ENCODE data around the gene BMP7.
A peak's percentile ranks its signal among the peaks of the same experiment; 100 is the strongest.

Gene BMP7

DNA sequence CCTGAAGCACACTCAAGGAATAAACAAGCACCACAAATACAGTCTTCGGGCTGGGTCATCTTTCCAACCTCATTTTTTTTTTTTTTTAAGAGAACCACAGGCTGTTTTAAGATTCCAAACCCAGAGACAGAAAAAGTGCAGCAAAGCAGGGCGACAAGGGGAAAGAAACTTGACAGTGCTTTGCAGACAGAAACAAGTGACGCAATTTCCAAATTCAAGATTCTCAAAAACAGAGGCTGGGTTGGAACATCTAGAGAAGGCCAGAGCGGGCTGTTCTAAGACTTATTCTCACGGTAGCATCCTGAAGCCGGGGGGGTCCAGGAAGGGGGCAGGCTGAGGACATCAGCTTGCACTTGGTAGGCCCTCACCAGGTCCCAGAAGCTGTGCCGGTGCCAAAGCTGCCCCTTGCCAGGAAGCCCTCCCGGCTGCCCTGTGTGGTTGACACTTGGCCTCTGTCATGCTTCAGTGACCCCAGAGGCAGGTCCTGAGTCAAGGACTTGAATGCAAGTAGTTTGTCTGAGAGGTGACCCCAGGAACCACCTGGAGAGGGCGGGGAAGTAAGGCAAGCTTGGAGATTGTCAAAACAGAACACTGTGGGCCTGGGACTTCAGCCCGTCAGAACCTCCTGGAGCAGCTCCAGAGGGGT lies 50.5 kb downstream of the BMP7 start:
- no peak for DNase-seq
- intact Hi-C loops (cut with DNase I) = no loop called here

DNA sequence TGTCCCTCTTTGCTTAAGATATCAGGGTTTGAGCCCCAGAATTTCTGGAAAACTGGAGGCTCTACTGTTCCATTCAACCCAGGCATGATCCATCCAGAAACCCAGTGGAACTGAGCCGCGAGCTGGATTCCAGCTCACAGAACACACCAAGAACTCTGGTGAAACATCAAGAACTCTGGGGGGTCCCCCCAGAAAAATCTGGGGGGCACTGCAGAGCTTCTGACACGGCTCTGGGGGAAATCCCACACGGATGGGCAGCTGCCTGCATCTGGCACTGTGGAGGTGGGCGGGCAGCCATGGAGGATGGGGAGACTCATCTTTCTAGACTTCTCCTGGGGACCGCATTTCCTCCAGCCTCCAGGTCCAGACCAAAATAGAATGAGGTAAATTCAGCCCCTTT lies 51.0 kb downstream of the BMP7 start:
- DNase-seq = no peak
- intact Hi-C loops (cut with DNase I) = no loop called here

DNA sequence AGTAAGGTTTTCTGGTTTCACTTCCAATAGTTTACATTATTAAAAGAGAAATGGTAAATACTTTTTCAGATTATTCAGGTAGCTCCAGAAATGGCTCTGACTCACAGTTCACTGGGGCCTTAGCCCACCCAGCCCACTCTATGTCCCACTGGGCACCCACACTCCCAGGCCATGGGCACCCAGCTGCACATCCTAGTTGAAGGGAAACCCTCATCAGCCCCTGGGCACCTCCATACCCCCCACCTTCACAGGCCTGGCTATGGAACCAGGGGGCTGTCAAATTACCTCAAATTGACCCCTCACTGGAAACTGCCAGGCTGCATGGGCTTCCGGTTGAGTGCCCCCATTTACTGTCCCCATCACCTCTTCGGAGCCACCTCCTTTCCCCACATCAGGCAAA lies 51.5 kb downstream of the BMP7 start:
- no peak for DNase-seq
- intact Hi-C loops (cut with DNase I) = no loop called here

DNA sequence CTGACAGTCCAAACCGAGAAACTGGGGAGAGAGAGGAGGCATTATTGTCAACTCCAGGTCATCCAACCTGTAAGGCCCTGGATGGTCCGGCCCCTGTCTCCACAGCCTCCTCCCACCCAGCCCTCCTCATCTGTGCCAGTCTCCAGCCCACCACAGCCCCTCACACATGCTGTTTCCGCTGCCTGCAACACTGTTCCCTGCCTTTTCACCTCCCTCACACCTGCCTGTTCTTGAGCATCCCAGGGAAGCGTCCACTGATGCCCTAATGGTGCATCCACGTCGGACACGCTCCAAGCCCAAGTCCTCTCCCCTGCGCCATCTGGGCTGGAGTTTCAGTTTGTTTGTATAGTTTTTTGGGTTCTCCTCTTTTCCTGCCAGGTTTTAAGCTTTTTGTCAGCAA lies 52.0 kb downstream of the BMP7 start:
- intact Hi-C loops (cut with DNase I) = no loop called here
- no peak for DNase-seq

DNA sequence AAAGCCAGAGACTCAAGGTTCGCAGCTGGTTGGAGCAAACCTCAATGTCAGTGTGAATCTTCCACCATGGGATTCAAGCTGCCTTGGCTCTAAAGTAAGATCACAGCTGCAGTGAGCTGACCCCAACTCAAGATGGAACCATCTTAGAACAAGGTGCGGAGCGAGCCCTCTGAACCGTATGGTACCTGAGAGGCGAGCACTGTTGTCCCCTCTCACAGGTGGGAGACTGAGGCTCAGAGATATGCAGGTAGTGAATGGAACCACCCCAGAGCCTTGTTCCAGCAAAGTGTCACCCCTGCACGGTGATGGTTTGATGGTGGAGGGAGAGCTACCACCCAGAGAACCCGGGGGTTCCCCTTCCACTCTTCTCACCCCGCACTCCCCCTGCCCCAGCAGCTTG lies 52.5 kb downstream of the BMP7 start:
- intact Hi-C loops (cut with DNase I) = no loop called here
- no peak for DNase-seq

DNA sequence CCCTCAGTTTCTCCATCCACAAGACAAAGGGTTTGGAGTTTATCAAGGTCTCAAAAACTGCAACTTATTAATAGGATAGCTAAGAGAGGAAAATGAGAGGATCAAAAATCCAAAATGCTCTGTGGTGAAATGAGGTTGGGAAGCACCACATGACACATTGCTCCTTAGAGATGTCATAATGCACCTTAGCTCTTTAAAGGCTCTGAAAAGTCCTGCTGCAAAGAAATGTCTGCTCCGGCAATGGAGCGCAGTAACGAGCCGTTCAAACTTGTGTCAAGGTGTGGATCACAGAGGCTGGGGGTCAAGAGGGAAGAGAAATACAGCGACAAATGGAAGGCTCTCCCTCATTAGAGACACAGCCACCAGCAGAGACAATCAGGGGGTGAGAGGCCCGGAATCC lies 53.1 kb downstream of the BMP7 start:
- no peak for DNase-seq
- intact Hi-C loops (cut with DNase I) = no loop called here

DNA sequence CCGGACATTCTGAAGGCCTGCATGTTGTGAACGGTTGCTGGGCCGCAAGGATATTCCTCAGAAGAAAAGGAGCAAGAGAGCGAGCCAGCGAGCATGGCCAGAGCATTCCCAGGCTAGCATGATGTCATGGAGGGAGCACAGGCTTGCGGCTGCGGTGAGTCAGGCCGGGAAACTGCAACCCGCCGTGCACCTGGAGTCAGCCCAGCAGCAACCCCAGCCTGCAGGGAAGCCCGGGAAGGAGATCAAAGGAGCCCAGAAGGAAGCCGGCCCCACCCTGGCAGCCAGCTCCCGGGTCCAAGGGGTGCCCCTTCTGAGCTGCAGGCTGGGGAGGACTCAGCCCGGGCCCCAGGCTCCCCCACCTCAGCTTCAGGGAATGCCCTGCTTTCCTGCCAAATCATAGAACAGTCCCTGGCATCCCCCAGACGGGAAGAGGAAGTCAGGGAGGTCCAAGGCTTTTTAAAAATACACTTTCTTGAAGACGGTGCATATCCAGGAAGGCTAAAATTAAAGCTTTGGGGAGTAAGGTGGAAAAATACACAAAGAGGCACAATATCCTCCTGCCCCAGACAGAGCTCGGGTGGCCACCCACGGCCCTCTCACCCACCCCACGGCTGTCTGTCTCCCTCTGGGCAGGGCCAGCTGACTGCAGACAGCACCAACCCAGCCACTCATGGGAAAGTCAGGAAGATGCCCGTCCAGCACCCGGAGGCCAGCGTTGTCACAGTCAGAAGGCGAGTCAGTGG lies 53.7 kb downstream of the BMP7 start:
- intact Hi-C loops (cut with DNase I) = no loop called here
- peak in 7 of 10 donors; percentile 24 to 91 (median 37) for DNase-seq

DNA sequence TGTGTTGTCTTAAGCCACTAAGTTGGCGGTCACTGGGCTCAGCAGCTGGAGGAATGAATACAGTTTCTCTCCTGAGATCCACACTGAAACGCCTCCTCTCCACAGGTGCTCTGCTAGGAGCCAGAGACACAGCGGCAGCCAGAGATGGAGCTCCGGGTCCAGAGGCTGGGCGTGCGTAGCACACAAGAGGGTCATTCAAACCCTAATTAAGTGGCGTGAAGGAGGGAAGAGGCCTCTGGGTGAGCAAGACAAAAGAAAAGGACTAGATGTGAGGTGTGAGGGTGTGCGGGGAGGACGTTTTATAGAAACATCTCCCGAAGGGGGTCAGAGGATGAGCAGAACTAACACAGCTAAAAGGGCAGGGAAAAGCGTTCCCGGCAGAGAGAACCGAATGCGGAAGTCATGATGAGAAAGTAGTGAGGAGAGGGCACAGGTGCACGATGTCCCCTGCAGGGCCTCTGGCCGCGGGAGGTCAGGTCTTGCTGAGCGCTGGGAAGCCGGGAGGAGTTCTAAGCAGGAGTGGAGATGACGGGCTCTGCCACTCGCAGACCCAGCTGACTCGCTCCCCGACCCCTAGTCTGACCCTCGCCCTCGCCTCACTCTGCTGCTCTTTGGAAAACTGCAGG lies 54.4 kb downstream of the BMP7 start:
- DNase-seq = peak in 1 of 10 donors; percentile 39
- intact Hi-C loops (cut with DNase I) = no loop called here

DNA sequence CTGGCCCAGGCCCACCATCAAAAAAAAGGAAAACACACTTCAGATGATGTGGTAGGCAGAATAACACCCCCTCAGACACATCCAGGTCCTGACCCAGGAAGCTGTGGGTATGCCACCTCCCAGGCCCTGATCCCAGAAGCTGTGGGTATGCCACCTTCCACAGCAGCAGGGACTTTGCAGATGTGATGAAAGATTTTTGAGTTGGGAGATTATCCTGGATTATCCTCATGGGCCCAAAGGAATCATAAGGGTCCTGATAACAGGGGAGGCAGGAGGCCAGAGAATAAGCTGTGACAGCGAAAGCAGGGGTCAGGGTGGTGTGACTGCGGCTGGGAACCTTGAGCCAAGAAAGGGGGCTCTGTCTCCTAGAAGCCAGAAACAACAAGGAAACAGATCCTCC lies 55.0 kb downstream of the BMP7 start:
- intact Hi-C loops (cut with DNase I) = no loop called here
- peak in 1 of 10 donors; percentile 26 for DNase-seq

DNA sequence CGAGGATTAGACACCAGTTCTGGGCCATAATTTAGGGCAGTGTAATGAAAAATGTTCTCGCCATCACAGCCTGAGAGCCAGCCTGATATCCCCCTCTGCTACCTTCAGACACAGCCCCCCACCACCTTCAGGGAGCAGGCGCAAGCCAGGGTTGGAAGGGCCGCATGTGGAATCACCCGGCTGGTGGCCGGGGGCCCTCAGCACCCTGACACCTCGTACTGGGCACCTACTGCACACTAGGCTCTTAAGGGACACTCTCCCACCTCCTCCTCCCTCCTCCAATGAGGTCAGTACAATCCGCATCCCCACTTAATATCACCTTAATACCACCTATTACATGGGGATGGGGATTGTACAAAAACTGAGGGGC lies 55.5 kb downstream of the BMP7 start:
- peak in 1 of 10 donors; percentile 49 for DNase-seq
- intact Hi-C loops (cut with DNase I) = no loop called here

DNA sequence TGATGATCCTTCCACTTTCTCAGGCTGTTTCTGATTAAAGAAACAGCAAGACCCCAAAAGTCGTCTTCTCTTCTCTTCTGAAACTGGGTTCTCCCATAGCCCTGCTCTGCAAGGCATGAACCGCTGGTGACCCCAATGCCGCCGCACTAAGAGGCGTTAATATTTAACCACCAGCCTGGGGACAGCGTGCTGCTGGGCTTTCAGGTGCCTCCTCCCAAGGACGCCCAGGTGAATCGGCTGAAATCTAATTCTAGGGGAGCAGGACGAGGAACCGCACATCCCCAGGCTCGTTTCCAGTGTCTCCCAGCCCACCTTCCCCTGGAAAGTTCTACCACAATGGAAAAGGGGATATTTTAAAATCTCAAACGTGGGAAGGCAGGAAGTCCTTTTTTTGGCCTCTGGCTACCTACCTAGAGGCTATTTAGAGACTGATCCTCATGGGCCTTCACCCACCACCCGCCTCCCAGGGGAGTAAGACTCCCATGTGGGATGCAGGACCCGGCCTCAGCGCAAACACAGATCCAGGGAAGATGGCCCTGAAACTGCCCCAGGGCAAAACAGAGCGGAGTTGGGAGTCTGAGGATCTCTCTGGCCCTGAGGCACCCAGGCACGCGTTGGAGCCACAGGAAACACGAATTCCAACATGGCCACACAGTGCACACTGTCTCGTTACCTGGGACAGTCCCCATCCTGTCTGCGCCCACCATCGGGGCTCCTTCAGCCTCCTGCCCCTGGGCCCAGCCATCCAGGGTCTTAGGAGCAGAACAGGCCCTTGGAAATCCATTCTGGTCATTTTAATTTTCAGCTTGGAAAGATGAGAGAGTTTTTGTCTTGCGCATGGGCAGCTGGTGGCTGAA lies 56.2 kb downstream of the BMP7 start:
- DNase-seq = peak in 1 of 10 donors; percentile 35
- intact Hi-C loops (cut with DNase I) = no loop called here

DNA sequence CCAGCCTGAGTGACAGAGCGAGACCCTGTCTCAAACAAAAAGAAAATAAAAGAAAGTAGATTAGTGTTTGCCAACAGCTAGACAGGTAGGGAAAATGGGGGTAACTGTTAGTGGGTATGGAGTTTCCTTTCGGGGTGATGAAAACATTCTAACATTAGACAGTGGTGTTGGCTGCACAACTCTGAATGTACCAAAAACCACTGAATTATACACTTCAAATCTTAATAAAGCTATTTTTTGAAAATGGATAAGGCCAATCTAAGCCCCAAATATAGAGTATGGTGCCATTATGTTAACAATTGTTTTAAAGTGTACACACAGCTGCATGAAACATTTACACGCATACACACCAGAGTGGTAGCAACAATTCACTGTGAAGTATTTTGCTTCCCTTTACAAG lies 57.0 kb downstream of the BMP7 start:
- intact Hi-C loops (cut with DNase I) = no loop called here
- no peak for DNase-seq

DNA sequence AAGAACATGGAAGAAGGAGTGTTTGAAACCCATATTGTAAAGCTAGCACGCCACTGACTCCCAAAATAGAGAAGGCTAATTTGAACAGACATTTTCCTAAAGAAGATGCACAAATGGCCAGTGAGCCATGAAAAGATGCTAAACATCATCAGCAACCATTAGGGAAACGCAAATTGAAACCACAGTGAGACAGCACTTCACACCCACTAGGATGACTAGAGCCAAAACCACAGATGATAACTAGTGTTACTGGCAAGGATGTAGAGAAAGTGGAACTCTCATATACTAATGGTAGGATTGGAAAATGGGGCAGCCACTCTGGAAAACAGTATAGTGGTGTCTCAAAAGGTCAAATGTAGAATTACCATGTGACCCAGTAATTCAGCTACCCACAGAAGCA lies 58.2 kb downstream of the BMP7 start:
- DNase-seq = no peak
- intact Hi-C loops (cut with DNase I) = no loop called here

DNA sequence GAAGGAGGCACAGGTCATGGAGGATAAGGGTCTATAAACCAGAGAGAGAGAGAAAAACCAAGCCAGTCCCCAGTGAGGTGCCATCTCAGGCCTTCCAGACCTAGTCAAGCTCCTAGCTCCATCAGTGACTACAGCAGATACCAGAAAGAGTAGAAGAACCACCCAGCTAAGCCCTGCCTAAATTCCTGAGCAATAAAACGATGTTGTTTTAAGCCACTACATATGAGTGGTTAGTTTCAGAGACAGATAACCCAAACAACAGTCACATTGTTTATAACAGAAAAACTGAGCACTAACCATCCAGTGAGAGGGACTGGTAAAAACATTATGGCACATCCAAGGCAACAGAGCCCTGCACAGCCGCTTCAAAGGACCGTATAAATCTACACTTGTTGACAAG lies 59.2 kb downstream of the BMP7 start:
- intact Hi-C loops (cut with DNase I) = no loop called here
- no peak for DNase-seq

DNA sequence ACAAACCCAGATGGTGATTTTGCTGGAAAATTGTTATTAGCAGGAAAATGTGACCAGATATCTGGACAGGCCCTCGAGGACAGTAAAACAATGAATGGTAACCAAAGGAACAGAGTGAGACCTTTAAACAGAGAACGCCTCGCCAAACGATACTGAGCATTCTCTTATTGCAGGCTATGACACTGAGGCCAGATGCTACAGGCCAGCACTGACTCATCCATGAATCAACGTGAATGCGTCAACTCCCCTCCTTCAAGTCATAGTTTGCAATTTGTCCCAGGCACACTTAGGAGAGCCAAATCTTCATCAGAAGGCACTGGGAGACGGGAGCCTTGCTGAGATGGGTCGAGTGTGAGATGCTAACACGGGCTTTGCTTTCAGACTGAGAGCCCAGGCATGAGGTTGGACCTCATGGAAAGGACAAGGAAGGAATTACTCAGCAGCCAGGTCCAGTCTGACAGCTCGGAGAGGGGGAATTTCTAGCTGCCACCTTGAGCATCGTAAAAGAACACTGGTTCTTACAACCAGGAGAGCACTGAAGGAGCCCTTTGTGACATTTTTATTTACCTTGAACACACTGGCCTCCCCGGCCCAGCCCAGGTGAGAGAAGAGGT lies 60.7 kb downstream of the BMP7 start:
- intact Hi-C loops (cut with DNase I) = no loop called here
- DNase-seq = peak in 1 of 10 donors; percentile 39

DNA sequence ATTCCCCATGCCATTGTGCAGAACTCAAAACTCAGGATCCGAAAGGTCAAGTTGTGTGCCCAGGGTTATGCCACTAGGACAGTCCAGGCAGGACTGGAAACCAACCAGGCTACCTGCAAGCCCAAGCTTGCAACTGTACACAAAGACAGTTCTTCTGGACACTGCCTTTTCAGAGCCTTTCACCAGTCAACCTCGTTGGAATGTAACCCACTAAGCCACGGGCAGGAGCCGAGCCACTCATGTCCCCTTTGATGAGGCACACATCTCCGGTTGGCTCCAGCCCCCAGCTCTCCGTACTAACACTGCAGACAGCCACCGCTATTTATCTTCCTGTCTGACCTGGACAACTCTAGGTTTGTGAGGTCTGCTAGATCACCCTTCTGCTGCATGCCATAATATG lies 62.5 kb downstream of the BMP7 start:
- DNase-seq = peak in 1 of 10 donors; percentile 49
- intact Hi-C loops (cut with DNase I) = no loop called here

DNA sequence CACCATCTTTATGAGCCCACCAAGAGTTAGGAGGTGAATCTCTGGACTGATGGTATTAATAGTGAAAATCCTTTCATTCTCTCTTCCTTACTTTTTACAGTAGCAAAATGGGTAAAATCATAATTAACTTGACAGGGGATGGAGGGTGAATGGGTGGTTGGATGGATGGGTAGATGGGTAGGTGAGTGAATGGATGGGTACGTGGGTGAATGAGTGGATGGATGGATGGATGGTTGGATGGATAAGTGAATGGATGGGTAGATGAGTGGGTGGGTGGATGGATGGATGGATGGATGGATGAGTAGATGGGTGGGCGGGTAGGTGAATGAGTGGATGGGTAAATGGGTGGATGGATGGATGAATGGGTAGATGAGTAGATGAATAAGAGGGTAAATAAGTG lies 63.2 kb downstream of the BMP7 start:
- DNase-seq = no peak
- intact Hi-C loops (cut with DNase I) = no loop called here

DNA sequence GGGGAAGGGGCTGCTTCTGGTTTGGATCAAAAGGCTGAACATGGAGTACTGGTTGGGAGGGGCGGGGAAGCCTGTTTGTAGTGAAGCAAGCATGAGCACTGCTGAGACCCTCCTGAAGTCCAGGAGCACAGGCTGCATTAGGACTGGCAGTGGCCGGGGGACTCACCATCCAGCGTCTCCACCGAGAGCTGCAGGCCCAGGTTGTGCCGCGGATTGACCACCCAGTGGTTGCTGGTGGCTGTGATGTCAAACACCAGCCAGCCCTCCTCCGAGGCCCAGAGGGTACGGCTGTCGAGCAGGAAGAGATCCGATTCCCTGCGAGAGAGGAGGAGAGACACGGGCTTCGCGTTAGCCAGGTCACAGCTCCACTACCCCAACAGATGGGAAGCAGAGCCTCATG lies 64.1 kb downstream of the BMP7 start:
- DNase-seq = peak in 2 of 10 donors; percentile 12 to 46
- intact Hi-C loops (cut with DNase I) = no loop called here

DNA sequence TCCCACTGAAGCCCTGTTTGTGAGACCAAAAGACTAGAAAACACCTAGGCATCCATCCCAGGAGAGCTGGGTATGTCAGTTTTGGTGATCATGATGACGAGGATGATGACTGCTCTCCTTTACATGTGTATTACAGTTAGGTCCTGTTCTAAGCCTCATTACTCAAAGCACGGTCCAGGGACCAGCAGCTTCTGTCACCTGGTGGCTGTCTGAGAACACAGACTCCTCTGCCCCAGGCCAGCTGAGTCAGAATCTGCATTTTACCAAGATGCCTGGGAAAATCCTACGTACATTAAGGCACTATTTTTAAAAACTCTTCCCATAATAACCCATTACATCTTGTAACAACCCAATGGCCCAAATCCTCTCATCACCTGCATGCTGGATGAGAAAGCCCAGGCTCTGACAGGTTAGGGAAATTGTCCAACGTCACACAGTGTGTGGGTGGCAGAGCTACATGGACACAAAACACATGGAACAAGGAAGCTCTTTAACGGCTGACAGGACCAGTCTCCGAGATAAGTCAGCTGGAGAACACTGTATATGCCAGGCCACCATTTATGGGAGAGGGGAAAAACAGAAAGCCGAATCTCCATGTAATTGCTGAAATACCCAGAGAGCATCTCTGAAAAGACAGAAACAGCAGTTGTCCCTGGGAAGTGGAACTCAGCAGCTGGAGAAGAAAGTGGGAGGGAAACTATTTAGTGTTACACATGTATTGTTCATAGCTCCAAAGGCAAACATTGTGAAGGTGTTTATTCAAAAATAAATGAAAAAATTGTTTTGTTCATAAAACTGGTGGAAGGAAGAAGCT lies 65.4 kb downstream of the BMP7 start:
- intact Hi-C loops (cut with DNase I) = no loop called here
- DNase-seq = peak in 2 of 10 donors; percentile 12 to 20

Measured in posterior cingulate gyrus (tissue), 11 donors.